GM12874 (cell line): ENCODE data around the gene NRG2.

ENCODE experiments used
- CTCF ChIP-seq: IDR thresholded peaks from 2 replicates; pipeline ENCODE4 v1.5.1; 2011; ENCODE audit warnings: low read depth, mild to moderate bottlenecking, control low read depth, low read length, moderate library complexity; ENCODE audit not compliant: insufficient read depth

Gene NRG2

GRCh38 chr5:140054086-140054689 is 11.1 kb upstream of the NRG2 start:
- TF ChIP-seq CTCF: no peak

GRCh38 chr5:140051950-140052349 is 8.9 kb upstream of the NRG2 start:
- no peak for TF ChIP-seq CTCF

- no peak for TF ChIP-seq CTCF
Observed at GRCh38 chr5:140049713-140050112, 6.6 kb upstream of the NRG2 start.

GRCh38 chr5:140049205-140049604 is 6.1 kb upstream of the NRG2 start:
- no peak for TF ChIP-seq CTCF

GRCh38 chr5:140044041-140044440 is 942 bp upstream of the NRG2 start:
- TF ChIP-seq CTCF: no peak

- TF ChIP-seq CTCF: no peak
Observed at GRCh38 chr5:140043508-140043872, 391 bp upstream of the NRG2 start.

- TF ChIP-seq CTCF: no peak
Observed at GRCh38 chr5:140042393-140042642, 781 bp downstream of the NRG2 start.
